ENCODE data around the gene SLC25A39. TPM values are rescaled to one million over a fixed set of nuclear protein-coding genes. Genes with fewer than 3 reads are reported as not detected.
"Not testable (repeated sequence)": the region's sequence is repeated elsewhere in the genome, so short reads cannot be mapped to it uniquely, and the experiment has no call there.

The SLC25A39 gene
- total and polyA plus RNA-seq, 10 donors = 76.1 to 214 (median 105) TPM

DNA sequence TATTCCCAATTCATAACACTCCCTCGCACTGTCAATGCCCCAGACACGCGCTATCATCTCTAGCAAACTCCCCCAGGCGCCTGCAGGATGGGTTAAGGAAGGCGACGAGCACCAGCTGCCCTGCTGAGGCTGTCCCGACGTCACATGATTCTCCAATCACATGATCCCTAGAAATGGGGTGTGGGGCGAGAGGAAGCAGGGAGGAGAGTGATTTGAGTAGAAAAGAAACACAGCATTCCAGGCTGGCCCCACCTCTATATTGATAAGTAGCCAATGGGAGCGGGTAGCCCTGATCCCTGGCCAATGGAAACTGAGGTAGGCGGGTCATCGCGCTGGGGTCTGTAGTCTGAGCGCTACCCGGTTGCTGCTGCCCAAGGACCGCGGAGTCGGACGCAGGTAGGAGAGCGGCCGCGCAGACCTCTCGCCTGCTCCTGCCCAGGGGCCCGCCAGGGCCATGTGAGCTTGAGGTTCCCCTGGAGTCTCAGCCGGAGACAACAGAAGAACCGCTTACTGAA is 20.4 kb upstream of the SLC25A39 start, which contains the start of gene GRN:
TSS of gene GRN (plus strand) at position 364 of the 515 bp plus-strand sequence. CDS start 3,863 bp downstream, outside the sequence.
- DNase-seq = peak; percentile 95
- 0 to 1% (median 1%) methylated on average over 25 to 26 of the region's 26 CpGs for WGBS, 5 donors
- Histone ChIP-seq H3K4me1 (peaks cover 36 to 69% (median 57%) of the 10 kb centered on the region in 6 donors), H3K27me3 (replicated peaks in 1 of 7) (no peaks in the 10 kb centered on the region), H3K4me3 (peak within 1 kb of the TSS; percentile 64 to 97 (median 79)), H3K27ac (peak within 1 kb of the TSS; percentile 86 to 97 (median 92)), H3K9me3 (no peaks in the 10 kb centered on the region), H3K36me3 (peaks cover 0 to 18% (median 11%) of the 10 kb centered on the region in 6 donors)
- TF ChIP-seq POLR2AphosphoS5 (IDR thresholded peaks at IDR 0.05) (peak; percentile 92 to 96 (median 93)), CTCF (IDR thresholded peaks at IDR 0.05 in 8 of 11, conservative IDR thresholded peaks at IDR 0.05 in 3 of 11) (no peak), POLR2A (IDR thresholded peaks at IDR 0.05) (peak in 2 of 3 donors; percentile 60 to 87)
- intact Hi-C loops (cut with DNase I; ENCODE audit: low total_unique reads) = no loop called here

DNA sequence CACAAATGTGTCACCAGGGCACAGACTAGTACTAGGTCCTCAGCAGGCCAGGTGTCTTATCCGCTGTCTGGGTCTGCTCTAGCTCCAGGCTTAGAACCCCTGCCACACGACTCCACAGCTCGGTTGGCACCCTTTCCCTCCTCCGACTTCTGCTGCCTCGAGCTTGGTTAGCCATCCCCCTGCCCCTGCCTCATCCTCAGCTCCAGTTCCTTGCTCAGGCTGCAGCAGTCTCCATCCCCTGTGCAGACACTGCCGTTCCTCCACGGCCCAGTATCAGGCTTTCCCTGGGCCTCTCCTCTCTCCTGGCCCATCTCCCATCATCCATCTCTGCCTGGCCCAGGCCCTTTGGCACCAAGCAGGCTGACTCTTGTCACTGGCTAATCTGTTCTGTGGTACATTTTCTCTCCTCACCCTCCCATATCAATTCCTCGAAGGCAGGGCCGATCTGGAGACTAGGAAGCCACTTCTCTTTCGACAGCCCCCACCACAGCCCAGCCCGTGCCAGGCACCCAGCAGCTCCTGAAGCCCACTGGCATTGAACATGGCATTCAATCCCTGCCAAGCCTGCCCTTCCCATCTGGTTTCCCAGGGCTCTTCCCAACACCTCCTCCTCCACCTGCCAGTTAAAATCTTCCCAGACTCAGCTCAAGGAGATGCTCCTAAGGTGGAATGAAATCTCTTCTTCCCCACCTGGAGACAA is 19.0 kb upstream of the SLC25A39 start:
- no peak overlapping the region for H3K27ac ChIP-seq
- 81 to 87% (median 83%) methylated on average over 11 of the region's 11 CpGs for WGBS, 5 donors
- peaks cover 0 to 4% (median 0%) of the 10 kb centered on the region in 6 donors for H3K36me3 ChIP-seq
- intact Hi-C loops (cut with DNase I; ENCODE audit: low total_unique reads) = no loop called here
- peak; percentile 64 for DNase-seq
- H3K4me3 ChIP-seq = no peak overlapping the region
- no peak for TF ChIP-seq CTCF (IDR thresholded peaks at IDR 0.05 in 8 of 11, conservative IDR thresholded peaks at IDR 0.05 in 3 of 11)
- no peak for TF ChIP-seq POLR2AphosphoS5 (IDR thresholded peaks at IDR 0.05)
- H3K4me1 ChIP-seq = peaks cover 28 to 68% (median 50%) of the 10 kb centered on the region in 6 donors
- H3K27me3 ChIP-seq (replicated peaks in 1 of 7) = no peaks in the 10 kb centered on the region
- no peaks in the 10 kb centered on the region for H3K9me3 ChIP-seq

- H3K9me3 ChIP-seq; H3K27me3 ChIP-seq (replicated peaks in 1 of 7); H3K4me3 ChIP-seq; intact Hi-C loops (cut with DNase I; ENCODE audit: low total_unique reads); DNase-seq; H3K36me3 ChIP-seq: not testable (repeated sequence)
- 78 to 84% (median 82%) methylated on average over 5 of the region's 5 CpGs for WGBS, 5 donors
- Histone ChIP-seq H3K27ac (peak overlapping the region in 5 of 8 donors; percentile 9 to 81 (median 66)), H3K4me1 (peaks cover 0 to 50% (median 25%) of the 10 kb centered on the region in 6 donors)
These were observed 15.9 kb upstream of the SLC25A39 start for GRCh38 chr17:44340553-44340952.

DNA sequence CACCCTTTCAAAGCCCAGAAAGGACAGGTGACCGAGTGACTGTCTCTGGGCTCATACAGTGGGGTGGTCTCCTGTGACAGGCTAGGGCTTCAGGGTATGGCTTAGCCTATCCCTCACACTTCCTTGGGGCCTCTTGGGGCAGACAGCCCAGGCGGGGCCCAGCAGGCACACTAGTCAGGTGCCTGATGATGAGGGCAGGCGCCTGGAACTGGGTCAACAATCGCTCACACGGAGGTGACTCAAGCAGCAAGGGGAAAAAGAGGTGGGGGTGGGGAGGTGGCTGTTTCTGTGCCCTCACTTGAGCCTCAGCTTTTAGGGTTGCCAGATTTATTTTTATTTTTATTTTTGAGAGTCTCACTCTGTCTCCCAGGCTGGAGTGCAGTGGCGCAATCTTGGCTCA is 14.1 kb upstream of the SLC25A39 start:
- intact Hi-C loops (cut with DNase I; ENCODE audit: low total_unique reads) = no loop called here
- Histone ChIP-seq H3K9me3 (no peaks in the 10 kb centered on the region), H3K36me3 (no peaks in the 10 kb centered on the region), H3K27me3 (replicated peaks in 1 of 7) (no peaks in the 10 kb centered on the region), H3K4me3 (no peak overlapping the region), H3K27ac (peak overlapping the region in 1 of 8 donors; percentile 81), H3K4me1 (peaks cover 4 to 53% (median 32%) of the 10 kb centered on the region in 6 donors)
- DNase-seq = peak; percentile 76
- 55 to 71% (median 56%) methylated on average over 6 of the region's 6 CpGs for WGBS, 5 donors
- TF ChIP-seq POLR2A (IDR thresholded peaks at IDR 0.05) (no peak), POLR2AphosphoS5 (IDR thresholded peaks at IDR 0.05) (no peak)

GRCh38 chr17:44335968-44336367 is 11.3 kb upstream of the SLC25A39 start:
- no peak for DNase-seq
- H3K9me3 ChIP-seq = no peaks in the 10 kb centered on the region
- H3K4me3 ChIP-seq = no peak overlapping the region
- no peaks in the 10 kb centered on the region for H3K27me3 ChIP-seq (replicated peaks in 1 of 7)
- TF ChIP-seq CTCF (IDR thresholded peaks at IDR 0.05 in 8 of 11, conservative IDR thresholded peaks at IDR 0.05 in 3 of 11) (no peak), POLR2AphosphoS5 (IDR thresholded peaks at IDR 0.05) (no peak), POLR2A (IDR thresholded peaks at IDR 0.05) (no peak)
- intact Hi-C loops (cut with DNase I; ENCODE audit: low total_unique reads) = no loop called here
- WGBS, 5 donors = 58 to 72% (median 67%) methylated on average over 5 of the region's 5 CpGs
- peaks cover 9 to 78% (median 53%) of the 10 kb centered on the region in 6 donors for H3K4me1 ChIP-seq
- peak overlapping the region in 1 of 8 donors; percentile 86 for H3K27ac ChIP-seq
- no peaks in the 10 kb centered on the region for H3K36me3 ChIP-seq
